Suprapubic skin (tissue), 4 donors: ENCODE measurements around the gene CCL5. TPM values are rescaled to one million over a fixed set of nuclear protein-coding genes. Genes with fewer than 3 reads are reported as not detected.

Source experiments
- DNase-seq, 2 donors: peaks; one replicate each; pipeline ENCODE4 v3.0.0-alpha.2; 2019; ENCODE audit warnings: low spot score in 2 of 2
- H3K27ac ChIP-seq: fragments of 200-600 bp; sonication (generic); one replicate; pipeline ENCODE4 v1.5.1; 2019
- H3K27me3 ChIP-seq: fragments of 200-600 bp; sonication (generic); one replicate; pipeline ENCODE4 v1.5.1; 2019
- H3K36me3 ChIP-seq: fragments of 200-600 bp; sonication (generic); one replicate; pipeline ENCODE4 v1.5.1; 2019
- H3K4me1 ChIP-seq: fragments of 200-600 bp; sonication (generic); one replicate; pipeline ENCODE4 v1.5.1; 2019
- H3K4me3 ChIP-seq: fragments of 200-600 bp; sonication (generic); one replicate; pipeline ENCODE4 v1.5.1; 2019; ENCODE audit warnings: mild to moderate bottlenecking
- H3K9me3 ChIP-seq: fragments of 200-600 bp; sonication (generic); one replicate; pipeline ENCODE4 v1.5.1; 2019
- EP300 ChIP-seq: sonication (generic); formaldehyde crosslinking; IDR thresholded peaks from one replicate; pipeline ENCODE4 v1.6.1; 2017; ENCODE audit warnings: antibody characterized with exemption
- POLR2A ChIP-seq, 2 donors: fragments of 450-650 bp; IDR thresholded peaks; one replicate each; pipeline ENCODE4 v1.6.1; 2017; ENCODE audit warnings: antibody characterized with exemption in 2 of 2, mild to moderate bottlenecking in 2 of 2, moderate library complexity in 2 of 2
- POLR2AphosphoS5 ChIP-seq, 3 donors: sonication (generic); formaldehyde crosslinking; IDR thresholded peaks; one replicate each; pipeline ENCODE4 v1.6.1; 2017; ENCODE audit warnings: antibody characterized with exemption in 3 of 3
- WGBS: methylation state at CpG from one replicate; pipeline ENCODE4 v1.1.5; 2018; 5-methylcytosine and 5-hydroxymethylcytosine counted together
- total RNA-seq, 4 donors: library from RNA; depleted of rRNA; stranded (reverse); fragments of >200 nt; gene quantifications; one replicate each; pipeline ENCODE4 v1.1.0, GENCODE V29; 2016
- TF ChIP-seq, protein P1 (sequence below), 2 donors: fragments of 200-600 bp in 1 of 2; fragments of 450-650 bp in 1 of 2; sonication (generic) in 1 of 2; IDR thresholded peaks; one replicate each; pipeline ENCODE4 v1.5.1; 2016 to 2019; ENCODE audit warnings: antibody characterized with exemption in 2 of 2, mild to moderate bottlenecking in 1 of 2, moderate library complexity in 1 of 2

The CCL5 gene
- total RNA-seq, 4 donors from 2014 or later, result 0.79 to 2.3 (median 1.4) TPM; not detected in 1

DNA sequence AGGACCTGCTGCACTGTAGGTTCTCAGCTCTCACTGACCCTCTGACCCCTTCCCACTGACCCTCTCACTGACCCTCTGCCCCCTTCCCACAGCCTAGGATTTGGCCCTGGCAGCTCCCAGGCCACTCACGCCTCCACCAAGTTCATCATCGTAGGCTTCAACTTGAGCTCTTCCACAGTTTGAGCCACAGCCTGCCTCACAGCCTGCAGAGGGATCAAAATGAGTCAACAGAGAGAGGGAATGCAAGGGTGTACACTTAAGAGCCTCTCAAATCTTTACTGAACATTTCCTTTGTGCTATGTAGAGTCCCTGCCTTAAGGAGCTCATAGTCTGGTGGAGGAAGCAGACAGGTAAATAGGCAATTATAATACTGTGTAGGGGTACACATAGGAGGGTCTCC lies 23.6 kb downstream of the CCL5 start:
- no peaks in the 10 kb centered on the region for H3K4me1 ChIP-seq
- no peak for DNase-seq
- no peak overlapping the region for H3K27ac ChIP-seq
- TF ChIP-seq, protein P1, sequence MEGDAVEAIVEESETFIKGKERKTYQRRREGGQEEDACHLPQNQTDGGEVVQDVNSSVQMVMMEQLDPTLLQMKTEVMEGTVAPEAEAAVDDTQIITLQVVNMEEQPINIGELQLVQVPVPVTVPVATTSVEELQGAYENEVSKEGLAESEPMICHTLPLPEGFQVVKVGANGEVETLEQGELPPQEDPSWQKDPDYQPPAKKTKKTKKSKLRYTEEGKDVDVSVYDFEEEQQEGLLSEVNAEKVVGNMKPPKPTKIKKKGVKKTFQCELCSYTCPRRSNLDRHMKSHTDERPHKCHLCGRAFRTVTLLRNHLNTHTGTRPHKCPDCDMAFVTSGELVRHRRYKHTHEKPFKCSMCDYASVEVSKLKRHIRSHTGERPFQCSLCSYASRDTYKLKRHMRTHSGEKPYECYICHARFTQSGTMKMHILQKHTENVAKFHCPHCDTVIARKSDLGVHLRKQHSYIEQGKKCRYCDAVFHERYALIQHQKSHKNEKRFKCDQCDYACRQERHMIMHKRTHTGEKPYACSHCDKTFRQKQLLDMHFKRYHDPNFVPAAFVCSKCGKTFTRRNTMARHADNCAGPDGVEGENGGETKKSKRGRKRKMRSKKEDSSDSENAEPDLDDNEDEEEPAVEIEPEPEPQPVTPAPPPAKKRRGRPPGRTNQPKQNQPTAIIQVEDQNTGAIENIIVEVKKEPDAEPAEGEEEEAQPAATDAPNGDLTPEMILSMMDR (IDR thresholded peaks at IDR 0.05), result no peak
- H3K4me3 ChIP-seq, result no peak overlapping the region
- H3K36me3 ChIP-seq, result peaks cover 6% of the 10 kb centered on the region
- 96% methylated on average over 2 of the region's 2 CpGs for WGBS
- H3K27me3 ChIP-seq, result no peaks in the 10 kb centered on the region
- H3K9me3 ChIP-seq, result no peaks in the 10 kb centered on the region

DNA sequence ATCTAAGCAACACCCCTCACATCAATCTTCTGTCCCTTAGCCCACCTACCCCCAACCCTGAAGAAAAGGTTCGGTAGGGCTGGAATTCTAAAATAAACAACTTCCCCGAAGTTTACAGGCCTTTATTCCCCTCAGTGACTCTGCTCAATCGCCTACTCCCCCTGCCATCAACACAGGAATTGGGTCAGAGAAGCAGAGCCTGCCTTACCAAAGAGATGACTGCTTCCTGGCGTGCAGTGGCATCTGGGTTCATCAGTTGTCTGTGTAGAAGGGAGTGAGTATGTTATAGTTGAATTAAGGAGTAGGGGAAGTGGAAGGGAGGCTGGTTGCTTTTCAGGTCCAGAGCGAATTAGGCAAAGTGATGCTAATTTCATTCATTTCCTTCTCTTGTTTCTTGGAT lies 24.2 kb downstream of the CCL5 start:
- 82% methylated on average over 5 of the region's 5 CpGs for WGBS
- DNase-seq, result no peak
- no peak overlapping the region for H3K27ac ChIP-seq
- no peak overlapping the region for H3K4me3 ChIP-seq
- TF ChIP-seq EP300 (no peak), POLR2A (IDR thresholded peaks at IDR 0.05) (no peak), POLR2AphosphoS5 (IDR thresholded peaks at IDR 0.05) (no peak)
- TF ChIP-seq, protein P1 (IDR thresholded peaks at IDR 0.05), result no peak
- no peaks in the 10 kb centered on the region for H3K27me3 ChIP-seq
- H3K36me3 ChIP-seq, result peaks cover 6% of the 10 kb centered on the region
- H3K9me3 ChIP-seq, result no peaks in the 10 kb centered on the region
- H3K4me1 ChIP-seq, result no peaks in the 10 kb centered on the region

DNA sequence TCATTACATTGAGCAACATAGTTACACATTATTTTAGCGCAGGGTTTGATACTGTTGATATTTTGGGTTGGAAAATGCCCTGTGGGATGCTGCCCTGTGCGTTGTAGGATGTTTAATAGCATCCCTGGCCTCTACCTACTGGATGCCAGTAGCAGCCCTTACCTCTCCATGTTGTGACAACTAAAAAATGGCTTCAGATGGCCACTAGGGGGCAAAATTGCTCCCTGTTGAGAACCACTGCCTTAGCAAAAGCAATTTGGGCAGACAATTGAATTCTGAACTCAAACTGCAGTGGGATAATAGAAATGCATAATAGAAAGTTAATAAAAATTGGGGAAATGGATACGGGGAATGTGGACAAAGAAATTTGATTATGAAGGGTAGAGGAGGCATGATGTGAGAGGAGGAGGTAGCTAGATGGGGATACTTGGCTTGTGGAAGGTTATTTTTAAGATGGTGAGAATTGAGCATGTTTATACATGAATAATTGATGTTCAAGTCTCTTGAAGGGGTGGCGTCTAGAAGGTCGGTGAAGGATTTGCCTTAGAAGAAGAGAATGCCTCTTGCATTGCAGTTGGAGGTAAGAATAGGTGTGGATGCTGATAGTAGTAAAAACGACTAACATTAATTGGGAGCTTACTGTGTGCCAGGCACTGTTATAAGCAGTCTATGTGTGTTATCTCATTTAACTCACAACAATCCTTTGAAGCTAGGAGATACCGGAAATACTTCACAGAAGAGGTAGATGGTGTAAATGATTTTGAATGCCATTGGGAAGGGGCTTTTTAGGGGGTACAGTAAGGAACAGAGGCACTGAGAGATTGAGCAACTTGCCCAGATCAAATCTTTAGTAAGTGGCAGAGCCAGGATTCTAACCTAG lies 30.5 kb downstream of the CCL5 start:
- TF ChIP-seq POLR2AphosphoS5 (IDR thresholded peaks at IDR 0.05) (no peak), POLR2A (IDR thresholded peaks at IDR 0.05) (no peak)
- TF ChIP-seq, protein P1 (IDR thresholded peaks at IDR 0.05), result peak; percentile 29 to 62
- Histone ChIP-seq H3K36me3 (peaks cover 58% of the 10 kb centered on the region), H3K27me3 (no peaks in the 10 kb centered on the region), H3K4me3 (no peak overlapping the region), H3K4me1 (no peaks in the 10 kb centered on the region), H3K9me3 (no peaks in the 10 kb centered on the region), H3K27ac (no peak overlapping the region)
- DNase-seq, result no peak
- 67% methylated on average over 7 of the region's 7 CpGs for WGBS

DNA sequence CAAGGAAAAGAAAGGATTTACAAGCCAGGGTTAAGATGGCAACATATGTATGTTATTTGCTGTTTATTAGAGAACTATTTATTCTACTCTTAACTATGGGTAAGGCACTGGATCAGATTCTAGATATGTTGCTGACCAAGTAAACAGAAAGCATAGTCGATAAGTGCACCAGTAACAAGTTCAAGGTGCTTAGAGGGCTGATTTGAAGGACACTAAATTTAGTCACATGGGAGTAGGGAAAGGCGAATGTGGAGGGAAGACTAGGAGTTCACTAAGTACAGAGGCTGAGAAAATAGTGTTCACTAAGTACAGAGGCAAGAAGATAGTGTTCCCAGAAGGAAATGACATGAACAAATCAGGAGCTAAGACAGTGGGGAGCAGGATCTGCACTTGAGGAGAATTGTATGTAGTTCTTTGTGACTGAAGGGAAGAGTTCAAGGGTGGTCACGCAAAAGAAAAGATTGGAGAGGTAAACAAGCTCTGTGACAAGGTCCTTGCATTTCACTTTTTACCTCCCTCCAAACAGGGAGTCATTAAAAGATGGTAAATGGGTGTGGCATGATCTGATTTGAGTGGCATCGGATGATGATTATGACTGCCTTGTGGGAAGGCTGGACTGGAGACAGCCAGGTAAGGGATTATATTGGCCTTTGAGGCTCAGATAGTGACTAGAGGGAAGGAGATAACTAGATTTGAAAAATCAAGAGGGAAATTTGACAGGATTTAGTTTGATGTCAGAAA lies 32.4 kb downstream of the CCL5 start:
- no peak overlapping the region for H3K27ac ChIP-seq
- no peak for DNase-seq
- peaks cover 77% of the 10 kb centered on the region for H3K36me3 ChIP-seq
- no peaks in the 10 kb centered on the region for H3K27me3 ChIP-seq
- 79% methylated on average over 4 of the region's 4 CpGs for WGBS
- TF ChIP-seq, protein P1 (IDR thresholded peaks at IDR 0.05), result no peak
- no peak for TF ChIP-seq EP300
- TF ChIP-seq POLR2AphosphoS5 (IDR thresholded peaks at IDR 0.05), result no peak
- no peak for TF ChIP-seq POLR2A (IDR thresholded peaks at IDR 0.05)
- no peaks in the 10 kb centered on the region for H3K9me3 ChIP-seq
- H3K4me3 ChIP-seq, result no peak overlapping the region
- H3K4me1 ChIP-seq, result no peaks in the 10 kb centered on the region

DNA sequence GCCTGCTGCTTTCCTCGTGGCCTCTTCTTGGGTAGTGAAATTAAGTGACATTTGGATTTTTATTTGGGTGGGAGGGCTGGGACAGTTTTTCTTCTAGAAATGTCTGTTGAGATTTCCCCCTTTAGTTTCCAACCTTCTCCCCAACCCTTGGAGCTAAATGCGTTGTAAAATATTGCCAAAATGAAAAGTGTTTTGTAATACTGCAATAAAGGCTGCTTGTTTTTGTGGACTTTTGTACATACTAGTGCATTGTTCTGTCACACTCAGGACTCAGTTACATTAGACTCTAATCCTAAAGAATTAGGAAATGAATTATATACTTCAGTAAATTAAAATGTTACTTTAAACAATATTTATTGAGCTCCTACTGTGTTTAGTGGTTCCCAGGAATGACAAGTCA lies 33.2 kb downstream of the CCL5 start:
- DNase-seq, result no peak
- no peaks in the 10 kb centered on the region for H3K27me3 ChIP-seq
- no peak overlapping the region for H3K4me3 ChIP-seq
- H3K36me3 ChIP-seq, result peaks cover 81% of the 10 kb centered on the region
- TF ChIP-seq POLR2A (IDR thresholded peaks at IDR 0.05) (no peak), EP300 (no peak), POLR2AphosphoS5 (IDR thresholded peaks at IDR 0.05) (no peak)
- TF ChIP-seq, protein P1 (IDR thresholded peaks at IDR 0.05), result no peak
- no peaks in the 10 kb centered on the region for H3K9me3 ChIP-seq
- H3K27ac ChIP-seq, result no peak overlapping the region
- WGBS, result 74% methylated on average over 2 of the region's 2 CpGs
- no peaks in the 10 kb centered on the region for H3K4me1 ChIP-seq
